ENCODE results near the gene LUC7L. TPM values are rescaled to one million over a fixed set of nuclear protein-coding genes. Genes with fewer than 3 reads are reported as not detected.

LUC7L gene
- total RNA-seq, 3 donors from 2014 or later: 76.0 to 82.0 (median 76.2) TPM

DNA sequence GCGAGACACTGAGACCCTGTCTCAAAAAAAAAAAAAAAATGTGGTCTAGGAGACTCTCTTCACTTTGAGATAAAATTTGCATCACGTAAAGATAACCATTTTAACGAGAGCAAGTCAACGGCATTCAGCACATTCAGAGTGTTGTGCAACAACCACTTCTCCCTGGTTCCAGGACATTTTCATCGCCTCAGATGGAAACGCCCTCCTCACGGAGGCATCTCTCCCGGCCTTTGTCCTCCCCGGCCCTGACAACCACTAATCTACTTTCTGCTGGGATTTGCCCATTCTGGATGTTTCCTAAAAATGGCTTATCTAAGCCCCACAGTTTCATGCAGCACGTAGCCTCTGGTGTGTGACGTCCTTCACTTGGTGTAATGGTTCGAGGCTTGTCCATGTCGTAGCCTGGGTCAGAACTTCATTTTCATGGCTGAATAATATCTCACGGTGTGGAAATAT is 84.4 kb downstream of the LUC7L start:
- no peak overlapping the region for H3K4me3 Mint-ChIP-seq
- H3K27me3 Mint-ChIP-seq (ENCODE audit: low read depth): peaks cover 27% of the 10 kb centered on the region
- ATAC-seq (no peak), DNase-seq (no peak)
- no peaks in the 10 kb centered on the region for H3K9me3 Mint-ChIP-seq
- H3K36me3 Mint-ChIP-seq (ENCODE audit: insufficient read depth): no peaks in the 10 kb centered on the region
- no peaks in the 10 kb centered on the region for H3K4me1 Mint-ChIP-seq (ENCODE audit: low read depth)

- DNase-seq (no peak), ATAC-seq (no peak)
- H3K4me3 Mint-ChIP-seq: no peak overlapping the region
- H3K36me3 Mint-ChIP-seq (ENCODE audit: insufficient read depth): no peaks in the 10 kb centered on the region
- no peaks in the 10 kb centered on the region for H3K9me3 Mint-ChIP-seq
- peaks cover 14% of the 10 kb centered on the region for H3K27me3 Mint-ChIP-seq (ENCODE audit: low read depth)
- H3K4me1 Mint-ChIP-seq (ENCODE audit: low read depth): peaks cover 4% of the 10 kb centered on the region
Measured at GRCh38 chr16:143456-143855, 85.8 kb downstream of the LUC7L start.

DNA sequence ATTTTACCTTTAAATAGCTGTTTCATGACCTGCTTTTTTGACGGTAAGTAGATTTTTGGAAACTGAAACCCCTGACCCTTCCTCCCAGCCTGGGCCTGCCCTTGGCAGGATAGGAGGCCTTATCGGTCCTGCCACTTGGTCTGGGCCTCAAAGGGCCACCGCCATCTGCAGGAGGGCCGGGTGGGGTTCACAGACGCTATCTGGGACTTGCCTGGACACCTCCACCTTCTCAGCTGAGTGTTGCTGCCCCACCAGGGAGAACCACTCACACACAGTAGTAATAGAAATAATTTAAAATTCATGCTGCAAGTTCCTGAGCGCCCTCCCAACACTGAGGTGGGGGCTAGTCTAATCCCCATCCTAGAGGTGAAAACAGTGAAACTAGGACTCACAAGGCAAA is 86.2 kb downstream of the LUC7L start:
- H3K4me3 Mint-ChIP-seq: no peak overlapping the region
- H3K27me3 Mint-ChIP-seq (ENCODE audit: low read depth): peaks cover 11% of the 10 kb centered on the region
- DNase-seq (no peak), ATAC-seq (no peak)
- peaks cover 4% of the 10 kb centered on the region for H3K4me1 Mint-ChIP-seq (ENCODE audit: low read depth)
- H3K36me3 Mint-ChIP-seq (ENCODE audit: insufficient read depth): no peaks in the 10 kb centered on the region
- no peaks in the 10 kb centered on the region for H3K9me3 Mint-ChIP-seq

GRCh38 chr16:142405-142967 is 86.8 kb downstream of the LUC7L start:
- DNase-seq (no peak), ATAC-seq (no peak)
- H3K9me3 Mint-ChIP-seq: no peaks in the 10 kb centered on the region
- peaks cover 4% of the 10 kb centered on the region for H3K4me1 Mint-ChIP-seq (ENCODE audit: low read depth)
- H3K36me3 Mint-ChIP-seq (ENCODE audit: insufficient read depth): no peaks in the 10 kb centered on the region
- H3K27me3 Mint-ChIP-seq (ENCODE audit: low read depth): peaks cover 11% of the 10 kb centered on the region
- H3K4me3 Mint-ChIP-seq: no peak overlapping the region

- H3K27me3 Mint-ChIP-seq (ENCODE audit: low read depth): peaks cover 10% of the 10 kb centered on the region
- peaks cover 11% of the 10 kb centered on the region for H3K4me1 Mint-ChIP-seq (ENCODE audit: low read depth)
- DNase-seq (no peak), ATAC-seq (no peak)
- peaks cover 4% of the 10 kb centered on the region for H3K36me3 Mint-ChIP-seq (ENCODE audit: insufficient read depth)
- H3K9me3 Mint-ChIP-seq: no peaks in the 10 kb centered on the region
- H3K4me3 Mint-ChIP-seq: peak overlapping the region; percentile 45
Measured at GRCh38 chr16:140175-140857, 88.9 kb downstream of the LUC7L start.

Other genes with a start within 250 kb of the LUC7L start
- gene POLR3K, start 175.8 kb downstream of the LUC7L start, total RNA-seq: 10 to 100 TPM; 80.8 to 89.5 (median 87.9) TPM
- gene SNRNP25, start 175.6 kb downstream of the LUC7L start, total RNA-seq: 10 to 100 TPM; 49.5 to 69.4 (median 66.1) TPM
- under 1 TPM; 0.46 to 0.73 (median 0.63) TPM for gene RHBDF1, start 156.8 kb downstream of the LUC7L start, total RNA-seq
- gene MPG, start 151.2 kb downstream of the LUC7L start, total RNA-seq: 10 to 100 TPM; 32.7 to 39.8 (median 37.3) TPM
- gene NPRL3, start 90.8 kb downstream of the LUC7L start, total RNA-seq: 10 to 100 TPM; 48.1 to 60.0 (median 55.9) TPM
- gene HBZ, start 76.8 kb downstream of the LUC7L start, total RNA-seq: under 1 TPM; 0.38 to 0.45 (median 0.43) TPM
- gene HBM, start 63.5 kb downstream of the LUC7L start, total RNA-seq: not detected
- gene HBA2, start 56.6 kb downstream of the LUC7L start, total RNA-seq: not detected
- gene HBA1, start 52.8 kb downstream of the LUC7L start, total RNA-seq: 1 to 10 TPM; 1.8 to 2.3 (median 2.3) TPM
- gene HBQ1, start 49.0 kb downstream of the LUC7L start, total RNA-seq: 1 to 10 TPM in 1 of 3 donors, under 1 TPM in 2; 0.43 to 1.6 (median 0.48) TPM
- 10 to 100 TPM; 14.5 to 19.3 (median 17.3) TPM for gene FAM234A, start 5.4 kb upstream of the LUC7L start, total RNA-seq
- gene RGS11, start 46.5 kb upstream of the LUC7L start, total RNA-seq: under 1 TPM in 1 of 3 donors, not detected in 2; 0.18 TPM
- gene ARHGDIG, start 51.1 kb upstream of the LUC7L start, total RNA-seq: not detected
- not detected for gene PDIA2, start 53.7 kb upstream of the LUC7L start, total RNA-seq
- gene AXIN1, start 123.3 kb upstream of the LUC7L start, total RNA-seq: 10 to 100 TPM; 34.1 to 40.4 (median 35.4) TPM
- 100 to 1,000 TPM; 124 to 136 (median 128) TPM for gene MRPL28, start 141.1 kb upstream of the LUC7L start, total RNA-seq
- gene PGAP6, start 152.5 kb upstream of the LUC7L start, total RNA-seq: 10 to 100 TPM; 33.4 to 39.1 (median 34.0) TPM
- gene NME4, start 167.8 kb upstream of the LUC7L start, total RNA-seq: 10 to 100 TPM; 46.1 to 78.9 (median 52.7) TPM
- 10 to 100 TPM; 16.9 to 19.1 (median 17.8) TPM for gene DECR2, start 172.4 kb upstream of the LUC7L start, total RNA-seq
- 10 to 100 TPM; 28.2 to 31.3 (median 28.8) TPM for gene RAB11FIP3, start 196.2 kb upstream of the LUC7L start, total RNA-seq